Activated CD8-positive, alpha-beta memory T cell treated with anti-CD3 and anti-CD28 coated beads, Interleukin-2, amount 50 U/mL, for 24 hours (primary cell): ENCODE results near the gene PCDHA13.
"Not testable (repeated sequence)": the region's sequence is repeated elsewhere in the genome, so short reads cannot be mapped to it uniquely, and the experiment has no call there.

Source experiments
- DNase-seq: peaks from one replicate; pipeline ENCODE4 v3.0.0-alpha.2; 2020; ENCODE audit errors: extremely low read depth

Gene PCDHA13

GRCh38 chr5:140870221-140871201 lies 11.4 kb upstream of the PCDHA13 start:
- no peak for DNase-seq

DNA sequence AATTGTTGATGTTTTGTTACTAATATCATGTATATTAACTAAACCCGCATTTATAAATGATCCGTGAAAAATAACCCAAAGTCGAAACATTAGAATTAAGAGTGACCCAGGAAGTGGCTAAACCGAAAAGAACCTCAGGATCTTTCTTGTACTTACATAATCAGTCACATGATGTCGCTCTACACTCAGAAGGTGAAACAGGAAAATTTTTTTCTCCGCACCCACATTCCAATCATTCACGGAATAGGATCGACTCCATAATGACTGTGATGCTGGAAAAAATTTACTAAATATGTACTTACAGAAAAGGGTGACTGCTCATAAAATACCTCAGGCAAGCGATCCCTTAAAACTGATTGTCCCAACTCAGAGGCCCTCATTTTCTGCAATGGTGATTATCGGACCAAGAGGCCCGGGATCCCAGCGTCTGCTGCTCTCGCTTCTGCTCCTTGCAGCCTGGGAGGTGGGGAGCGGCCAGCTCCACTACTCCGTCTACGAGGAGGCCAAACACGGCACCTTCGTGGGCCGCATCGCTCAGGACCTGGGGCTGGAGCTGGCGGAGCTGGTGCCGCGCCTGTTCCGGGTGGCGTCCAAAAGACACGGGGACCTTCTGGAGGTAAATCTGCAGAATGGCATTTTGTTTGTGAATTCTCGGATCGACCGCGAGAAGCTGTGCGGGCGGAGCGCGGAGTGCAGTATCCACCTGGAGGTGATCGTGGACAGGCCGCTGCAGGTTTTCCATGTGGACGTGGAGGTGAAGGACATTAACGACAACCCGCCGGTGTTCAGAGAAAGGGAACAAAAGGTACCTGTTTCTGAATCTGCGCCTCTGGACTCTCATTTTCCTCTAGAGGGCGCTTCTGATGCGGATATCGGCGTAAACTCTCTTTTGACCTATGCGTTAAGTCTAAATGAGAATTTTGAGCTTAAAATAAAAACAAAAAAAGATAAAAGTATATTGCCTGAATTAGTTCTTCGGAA lies 6.5 kb upstream of the PCDHA13 start, which contains the start of gene PCDHA12:
Gene PCDHA12, plus strand, starts transcription at position 224 of the 981 bp plus-strand sequence. Its CDS starts 165 bp downstream, at position 389.
- no peak for DNase-seq

- not testable (repeated sequence) for DNase-seq
Measured at GRCh38 chr5:140876541-140877261, 5.2 kb upstream of the PCDHA13 start.

DNA sequence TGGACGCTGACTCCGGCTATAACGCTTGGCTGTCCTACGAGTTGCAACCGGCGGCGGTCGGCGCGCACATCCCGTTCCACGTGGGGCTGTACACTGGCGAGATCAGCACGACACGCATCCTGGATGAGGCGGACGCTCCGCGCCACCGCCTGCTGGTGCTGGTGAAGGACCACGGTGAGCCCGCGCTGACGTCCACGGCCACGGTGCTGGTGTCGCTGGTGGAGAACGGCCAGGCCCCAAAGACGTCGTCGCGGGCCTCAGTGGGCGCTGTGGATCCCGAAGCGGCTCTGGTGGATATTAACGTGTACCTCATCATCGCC lies 4.7 kb upstream of the PCDHA13 start:
- DNase-seq: no peak

DNA sequence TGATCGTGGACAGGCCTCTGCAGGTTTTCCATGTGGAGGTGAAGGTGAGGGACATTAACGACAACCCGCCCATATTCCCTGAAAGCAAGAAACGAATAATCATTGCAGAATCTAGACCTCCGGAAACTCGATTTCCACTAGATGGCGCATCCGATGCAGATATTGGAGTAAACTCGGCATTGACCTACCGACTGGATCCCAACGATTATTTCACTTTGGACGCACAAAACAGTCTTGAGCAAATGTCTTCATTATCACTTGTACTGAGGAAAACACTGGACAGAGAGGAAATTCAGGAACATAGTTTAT lies 621 bp downstream of the PCDHA13 start:
- DNase-seq: no peak

DNA sequence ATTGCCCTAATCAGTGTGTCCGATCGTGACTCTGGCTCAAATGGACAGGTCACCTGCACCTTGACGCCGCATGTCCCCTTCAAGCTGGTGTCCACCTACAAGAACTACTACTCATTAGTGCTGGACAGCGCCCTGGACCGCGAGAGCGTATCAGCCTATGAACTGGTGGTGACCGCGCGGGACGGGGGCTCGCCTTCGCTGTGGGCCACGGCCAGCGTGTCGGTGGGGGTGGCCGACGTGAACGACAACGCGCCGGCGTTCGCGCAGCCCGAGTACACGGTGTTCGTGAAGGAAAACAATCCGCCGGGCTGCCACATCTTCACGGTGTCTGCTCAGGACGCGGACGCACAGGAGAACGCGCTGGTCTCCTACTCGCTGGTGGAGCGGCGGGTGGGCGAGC lies 1.4 kb downstream of the PCDHA13 start:
- DNase-seq: no peak

GRCh38 chr5:140883927-140884697 lies 2.2 kb downstream of the PCDHA13 start:
- no peak for DNase-seq

DNA sequence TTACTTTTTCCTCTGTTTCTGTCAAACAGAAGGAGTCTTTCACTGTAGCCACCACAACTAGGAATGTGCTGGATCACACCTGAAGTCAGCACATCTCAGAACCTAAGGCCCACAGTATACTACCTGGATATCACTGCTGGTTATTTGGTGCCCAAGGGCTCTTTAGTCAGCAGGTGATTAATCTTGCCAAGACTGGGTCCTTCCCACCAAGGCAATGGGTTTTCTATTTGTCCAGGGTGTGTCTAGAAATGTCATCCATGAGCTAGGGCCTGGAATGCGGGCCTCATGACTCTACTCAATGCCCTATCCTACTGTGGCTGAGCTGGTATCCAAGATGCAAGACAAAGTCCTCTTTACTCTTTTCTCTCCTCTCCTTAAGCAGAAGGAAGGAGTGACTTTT lies 34.4 kb downstream of the PCDHA13 start:
- no peak for DNase-seq

DNA sequence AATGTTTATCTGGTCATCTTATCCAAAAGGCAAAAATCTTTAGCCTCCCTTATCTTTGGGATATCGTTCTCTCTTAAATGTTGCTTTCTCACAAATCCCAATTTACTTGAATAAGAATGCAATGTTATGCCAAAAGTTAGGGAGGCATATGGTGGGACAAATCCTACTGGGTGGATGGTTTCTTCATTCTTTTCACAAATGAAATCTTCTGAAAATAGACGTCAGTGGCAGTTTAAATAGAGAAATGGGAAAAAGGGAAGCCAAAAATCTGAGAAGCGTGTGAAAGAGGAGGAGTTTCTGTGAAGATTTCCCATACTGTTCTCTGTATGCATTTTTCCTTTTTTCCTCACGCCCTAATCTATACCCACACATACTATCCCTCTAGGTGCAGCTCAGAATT lies 41.7 kb downstream of the PCDHA13 start:
- DNase-seq: no peak

GRCh38 chr5:140925806-140926442 lies 44.0 kb downstream of the PCDHA13 start, which contains the start of gene PCDHAC1:
Gene PCDHAC1, plus strand, starts transcription at chr5:140926299. Its CDS starts 594 bp downstream, at chr5:140926893.
- DNase-seq: no peak

GRCh38 chr5:140926443-140927227 lies 44.7 kb downstream of the PCDHA13 start:
- DNase-seq: no peak

DNA sequence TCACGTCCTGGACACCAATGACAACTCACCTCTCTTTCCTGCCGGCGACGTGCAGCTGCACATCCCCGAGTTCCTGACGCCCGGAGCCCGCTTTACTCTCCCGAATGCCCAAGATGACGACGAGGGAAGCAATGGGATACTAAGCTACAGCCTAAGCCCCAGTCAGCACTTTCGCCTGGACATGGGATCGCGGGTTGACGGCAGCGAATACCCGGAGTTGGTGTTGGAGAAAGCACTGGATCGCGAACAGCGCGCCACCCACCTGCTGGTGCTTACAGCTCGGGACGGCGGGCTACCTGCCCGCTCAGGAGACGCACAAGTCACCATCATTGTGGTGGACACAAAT lies 45.3 kb downstream of the PCDHA13 start:
- no peak for DNase-seq
